HG02973 (cell line): Measurements from ENCODE around the gene XYLT2.
"Not testable (repeated sequence)": the region's sequence is repeated elsewhere in the genome, so short reads cannot be mapped to it uniquely, and the experiment has no call there.

Experiments
- ATAC-seq: cut with Tn5 transposase; IDR thresholded peaks from one replicate; pipeline ENCODE4 v1.9.1; 2021; ENCODE audit warnings: moderate library complexity; ENCODE audit not compliant: unreplicated experiment

XYLT2 gene

GRCh38 chr17:50345432-50346312 lies at the start of gene XYLT2:
Gene XYLT2 (plus strand): TSS chr17:50346126. CDS start chr17:50346141, 15 bp downstream.
- ATAC-seq: peak; percentile 55

DNA sequence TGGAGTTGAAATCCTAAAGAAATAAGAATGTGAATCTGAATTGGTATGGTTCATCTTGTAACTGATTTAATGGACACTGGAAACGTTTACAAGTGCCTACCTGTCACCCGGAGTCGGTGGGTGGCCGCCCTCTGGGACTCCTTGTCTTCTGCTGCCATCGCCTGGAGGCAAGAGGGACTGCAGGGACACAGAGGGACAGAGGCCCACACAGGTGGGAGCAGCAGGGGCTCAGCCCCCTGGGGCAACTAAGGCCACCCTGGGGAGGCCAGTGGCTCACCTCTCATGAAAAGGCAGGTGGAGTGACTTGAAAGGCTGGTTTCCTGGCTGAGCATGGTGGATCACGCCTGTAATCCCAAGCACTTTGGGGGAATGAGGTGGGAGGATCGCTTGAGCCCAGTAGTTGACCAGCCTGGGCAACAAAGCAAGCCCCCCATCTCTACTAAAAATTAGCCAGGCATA lies 48.5 kb upstream of the XYLT2 start:
- no peak for ATAC-seq

DNA sequence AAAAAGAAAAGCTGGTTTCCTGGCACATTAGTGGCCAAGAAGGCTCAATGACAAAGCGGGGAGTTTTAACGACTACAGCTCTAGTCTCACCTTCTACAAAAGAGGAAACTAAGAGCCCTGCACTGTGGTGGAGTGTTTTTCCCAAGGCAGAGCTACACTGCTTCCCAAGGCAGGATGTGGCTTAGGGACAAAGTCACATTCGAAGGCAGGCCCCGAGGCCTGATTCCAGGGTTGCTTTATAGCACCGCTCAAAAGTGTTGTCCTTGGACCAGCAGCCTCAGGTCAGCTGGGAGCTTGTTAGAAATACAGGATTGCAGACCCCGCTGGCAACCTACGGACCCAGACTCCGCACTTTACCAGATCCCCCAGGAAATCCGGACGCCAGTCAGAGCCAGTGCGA lies 47.9 kb upstream of the XYLT2 start:
- no peak for ATAC-seq

- ATAC-seq: no peak
Measured at GRCh38 chr17:50299776-50300175, 46.1 kb upstream of the XYLT2 start.

DNA sequence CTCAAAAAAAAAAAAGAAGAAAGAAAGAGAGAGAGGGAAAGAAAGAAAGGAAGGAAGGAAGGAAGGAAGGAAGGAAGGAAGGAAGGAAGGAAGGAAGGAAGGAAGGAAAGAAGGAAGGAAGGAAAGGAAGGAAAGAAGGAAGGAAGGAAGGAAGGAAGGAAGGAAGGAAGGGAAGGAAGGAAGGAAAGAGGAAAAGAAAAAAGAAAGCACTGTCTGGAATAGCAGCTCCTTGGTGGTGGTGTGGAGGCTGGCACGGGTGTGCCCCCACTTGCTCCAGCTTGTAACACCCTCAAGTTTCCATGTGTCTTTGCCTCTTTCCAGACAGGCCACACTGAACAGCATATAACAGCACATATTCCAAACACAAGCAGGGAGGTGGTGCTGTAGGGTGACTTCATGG lies 45.1 kb upstream of the XYLT2 start:
- ATAC-seq: not testable (repeated sequence)

GRCh38 chr17:50301891-50302584 lies 43.9 kb upstream of the XYLT2 start:
- ATAC-seq: no peak

DNA sequence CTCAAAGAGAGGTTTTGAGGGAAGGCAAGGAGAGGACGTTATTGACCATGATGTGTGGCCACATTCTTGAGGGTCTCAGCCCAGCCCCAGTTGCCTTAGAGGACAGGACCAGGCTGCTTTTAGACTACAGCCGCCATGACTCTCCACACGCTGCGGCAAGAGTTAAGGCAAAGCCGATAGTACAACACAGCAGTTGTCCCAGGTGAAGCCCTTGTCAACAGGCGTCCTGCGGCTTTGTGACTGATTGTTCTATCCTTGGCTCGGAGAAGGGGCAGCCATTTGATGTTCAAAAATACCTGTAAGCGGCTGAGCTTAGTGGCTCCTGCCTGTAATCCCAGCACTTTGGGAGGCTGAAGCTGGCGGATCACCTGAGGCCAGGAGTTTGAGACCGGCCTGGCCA lies 42.9 kb upstream of the XYLT2 start:
- ATAC-seq: no peak

- no peak for ATAC-seq
Measured at GRCh38 chr17:50303596-50303995, 42.3 kb upstream of the XYLT2 start.

DNA sequence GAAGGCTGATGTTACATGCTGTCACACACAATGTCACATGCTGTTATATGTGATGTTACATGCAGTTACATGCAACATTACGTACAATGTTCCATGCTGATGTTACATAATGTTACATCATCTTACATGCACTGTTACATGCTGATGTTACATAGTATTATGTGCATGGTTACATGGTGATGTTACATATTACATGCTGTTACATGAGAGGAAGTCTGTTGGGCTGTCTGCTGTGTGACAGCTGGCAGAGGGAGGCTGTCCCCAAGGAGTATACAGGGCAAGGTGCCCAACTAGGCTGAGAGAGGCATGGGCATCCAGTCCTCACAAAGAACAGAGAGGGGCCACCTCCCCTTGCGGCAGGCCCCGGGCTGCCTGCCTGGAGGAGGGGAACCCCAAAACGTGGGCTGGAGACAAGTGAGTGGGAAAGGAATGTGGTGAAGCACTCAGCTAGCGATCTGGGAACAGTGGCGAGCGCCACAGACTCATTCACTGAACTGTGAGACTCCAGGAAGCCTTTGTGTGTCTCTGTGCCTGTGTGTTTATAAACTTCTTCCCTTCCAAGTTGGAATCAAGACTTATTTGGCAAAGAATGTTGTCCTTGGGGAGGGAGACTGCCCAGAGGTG lies 41.0 kb upstream of the XYLT2 start:
- ATAC-seq: no peak

- ATAC-seq: no peak
Measured at GRCh38 chr17:50307654-50308053, 38.3 kb upstream of the XYLT2 start.

DNA sequence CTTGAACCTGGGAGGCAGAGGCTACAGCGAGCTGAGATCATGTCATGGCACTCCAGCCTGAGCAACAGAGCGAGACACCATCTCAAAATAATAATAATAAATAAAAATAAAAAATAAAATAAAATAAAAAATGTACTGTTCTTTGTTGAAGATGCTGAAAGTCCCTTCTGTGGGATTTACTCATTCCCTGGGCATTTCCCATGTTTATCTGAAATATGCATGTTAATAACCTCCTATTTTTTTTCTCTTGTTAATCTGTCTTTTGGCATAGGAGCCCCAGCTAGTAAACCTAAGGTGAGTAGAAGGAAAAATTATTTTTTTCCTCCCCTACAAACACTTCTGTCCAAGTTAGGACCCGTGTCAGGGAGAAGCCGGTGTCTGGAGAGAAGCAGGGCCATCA lies 37.3 kb upstream of the XYLT2 start:
- no peak for ATAC-seq

GRCh38 chr17:50310455-50311111 lies 35.3 kb upstream of the XYLT2 start:
- ATAC-seq: no peak

- ATAC-seq: no peak
Measured at GRCh38 chr17:50311112-50311460, 34.8 kb upstream of the XYLT2 start.

DNA sequence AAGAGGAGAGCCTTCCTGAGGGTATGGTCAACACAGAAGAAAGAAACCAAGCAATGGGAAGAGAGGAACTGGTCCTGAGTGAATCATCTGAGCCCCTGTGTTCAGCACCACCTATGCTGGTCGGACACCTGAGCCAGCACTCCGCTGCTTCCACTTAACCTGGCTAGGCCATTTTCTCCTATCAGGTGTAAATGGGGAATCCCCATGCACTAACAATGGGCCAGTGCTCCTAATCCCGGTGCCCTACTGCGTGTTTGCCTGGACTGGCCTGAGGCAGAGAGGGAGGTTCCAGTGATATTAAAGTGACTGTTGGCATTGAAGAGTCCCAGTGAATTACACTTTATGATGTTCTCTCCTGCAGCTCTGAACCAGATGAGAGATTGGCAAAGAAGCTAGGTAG lies 34.4 kb upstream of the XYLT2 start:
- no peak for ATAC-seq

GRCh38 chr17:50312308-50312707 lies 33.6 kb upstream of the XYLT2 start:
- no peak for ATAC-seq

GRCh38 chr17:50314456-50315011 lies 31.4 kb upstream of the XYLT2 start:
- ATAC-seq: no peak

GRCh38 chr17:50316016-50316587 lies 29.8 kb upstream of the XYLT2 start:
- no peak for ATAC-seq

- not testable (repeated sequence) for ATAC-seq
Measured at GRCh38 chr17:50316660-50317059, 29.3 kb upstream of the XYLT2 start.

- no peak for ATAC-seq
Measured at GRCh38 chr17:50317121-50317520, 28.8 kb upstream of the XYLT2 start.

DNA sequence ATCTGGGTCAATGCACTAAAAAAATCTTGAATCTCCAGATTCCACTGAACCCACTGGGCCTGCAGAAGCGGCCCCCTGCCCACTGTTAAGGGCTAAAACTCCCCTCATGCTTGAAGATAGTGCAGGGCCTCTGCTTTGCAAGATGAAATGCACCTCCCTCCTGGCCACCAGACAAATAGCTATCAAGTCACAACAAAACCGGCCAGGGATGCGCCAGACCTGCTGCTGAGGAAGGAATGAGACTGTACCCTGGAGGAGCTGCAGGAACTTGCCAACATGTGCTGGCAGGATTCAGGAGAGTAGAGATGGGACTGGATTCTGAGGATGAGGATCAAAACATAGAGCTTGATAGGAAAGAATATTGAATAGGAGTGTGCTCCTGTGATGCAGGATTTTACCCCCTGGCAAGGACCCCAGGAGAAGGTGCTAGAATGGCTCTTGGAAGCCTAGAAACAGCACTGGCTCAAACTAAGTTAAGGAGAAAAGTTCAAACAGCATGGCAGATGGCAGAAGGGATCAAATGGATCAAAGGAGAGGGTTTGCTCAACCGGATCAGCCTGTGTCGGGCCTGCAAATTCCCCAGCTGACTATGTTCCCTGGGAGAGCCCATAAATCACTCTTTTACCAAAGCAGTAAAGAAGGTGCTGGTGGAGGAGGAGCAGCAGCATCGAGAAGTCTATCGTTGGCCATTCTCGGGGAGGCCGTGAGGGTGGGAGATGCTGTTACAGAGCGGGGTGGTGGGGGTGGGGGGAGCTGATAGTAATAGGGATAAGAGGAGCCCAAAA lies 27.2 kb upstream of the XYLT2 start:
- no peak for ATAC-seq
